WTC11 (cell line): ENCODE data around the gene POU2F3. TPM values are rescaled to one million over a fixed set of nuclear protein-coding genes. Genes with fewer than 3 reads are reported as not detected.

Experiments
- ATAC-seq: fragments of 200-7000 bp; cut with Tn5 transposase; 2 replicates; pipeline ENCODE4 v1.10.0; 2021; ENCODE audit warnings: mild to moderate bottlenecking, moderate library complexity
- CTCF ChIA-PET: fragments of 300-600 bp; sonication (Branson Sonifier 250); formaldehyde crosslinking; loops from one replicate; lab custom pipeline; 2021; ENCODE audit warnings: antibody characterized with exemption; lab: Charles Lee
- POLR2A ChIA-PET: fragments of 350-600 bp; sonication (Branson Sonifier 250); formaldehyde crosslinking; loops from one replicate; lab custom pipeline; 2021; ENCODE audit warnings: antibody characterized with exemption; lab: Charles Lee
- DNase-seq: peaks from one replicate; pipeline ENCODE4 v3.0.0; 2021; ENCODE audit warnings: low spot score
- H3K27ac Mint-ChIP-seq: 2 replicates; pipeline ENCODE4 v1.8.0; 2021; ENCODE audit warnings: mixed read lengths
- H3K27me3 Mint-ChIP-seq: 2 replicates; pipeline ENCODE4 v1.8.0; 2021; ENCODE audit warnings: low read depth, mild to moderate bottlenecking, moderate library complexity, mixed read lengths
- H3K36me3 Mint-ChIP-seq: 2 replicates; pipeline ENCODE4 v1.8.0; 2021; ENCODE audit warnings: mixed read lengths
- H3K4me1 Mint-ChIP-seq: 2 replicates; pipeline ENCODE4 v1.8.0; 2022; ENCODE audit warnings: mixed read lengths
- H3K4me3 Mint-ChIP-seq: 2 replicates; pipeline ENCODE4 v1.8.0; 2021; ENCODE audit warnings: mild to moderate bottlenecking, moderate library complexity, mixed read lengths
- H3K9me3 Mint-ChIP-seq: 2 replicates; pipeline ENCODE4 v1.8.0; 2021; ENCODE audit warnings: mixed read lengths
- JUN ChIP-seq: sonication (generic); formaldehyde crosslinking; IDR thresholded peaks from 2 replicates; pipeline ENCODE4 v1.8.0; 2023; ENCODE audit warnings: mild to moderate bottlenecking, missing genetic modification reagents
- KAT7 ChIP-seq: sonication (generic); formaldehyde crosslinking; IDR thresholded peaks from 2 replicates; pipeline ENCODE4 v1.8.1; 2023; ENCODE audit warnings: missing genetic modification reagents, mild to moderate bottlenecking, borderline replicate concordance
- SOX15 ChIP-seq: fragments of 250-450 bp; sonication (Bioruptor Pico); IDR thresholded peaks from 2 replicates; pipeline ENCODE4 v1.9.0; 2021; ENCODE audit warnings: mild to moderate bottlenecking
- ZNF121 ChIP-seq: sonication (generic); formaldehyde crosslinking; IDR thresholded peaks from 2 replicates; pipeline ENCODE4 v1.8.0; 2023; ENCODE audit warnings: missing genetic modification reagents
- ZNF219 ChIP-seq: sonication (generic); formaldehyde crosslinking; IDR thresholded peaks from 2 replicates; pipeline ENCODE4 v1.8.0; 2023; ENCODE audit warnings: missing genetic modification reagents, mild to moderate bottlenecking, borderline replicate concordance
- ZNF416 ChIP-seq: fragments of 250-450 bp; sonication (Bioruptor Pico); IDR thresholded peaks from 2 replicates; pipeline ENCODE4 v1.9.0; 2021; ENCODE audit warnings: mild to moderate bottlenecking, inconsistent platforms
- ZNF671 ChIP-seq: fragments of 250-450 bp; sonication (Bioruptor Pico); IDR thresholded peaks from 2 replicates; pipeline ENCODE4 v1.8.0; 2021; ENCODE audit warnings: mild to moderate bottlenecking
- total RNA-seq: library from RNA; stranded (reverse); gene quantifications from 3 replicates; pipeline ENCODE4 v1.2.3, GENCODE V29; 2021
- TF ChIP-seq, protein P1 (sequence below): fragments of 250-450 bp; sonication (Bioruptor Pico); conservative IDR thresholded peaks from 2 replicates; pipeline ENCODE4 v1.9.0; 2021; ENCODE audit warnings: mild to moderate bottlenecking
- TF ChIP-seq, protein P2 (sequence below): sonication (generic); formaldehyde crosslinking; IDR thresholded peaks from 2 replicates; pipeline ENCODE4 v1.8.0; 2023; ENCODE audit warnings: mild to moderate bottlenecking, missing genetic modification reagents
- TF ChIP-seq, protein P3 (sequence below): sonication (generic); formaldehyde crosslinking; IDR thresholded peaks from 2 replicates; pipeline ENCODE4 v1.8.1; 2022; ENCODE audit warnings: mild to moderate bottlenecking, missing genetic modification reagents, moderate library complexity, borderline replicate concordance
- TF ChIP-seq, protein P4 (sequence below): sonication (generic); formaldehyde crosslinking; IDR thresholded peaks from 2 replicates; pipeline ENCODE4 v1.8.1; 2023; ENCODE audit warnings: mild to moderate bottlenecking, missing genetic modification reagents
- TF ChIP-seq, protein P5 (sequence below): sonication (generic); formaldehyde crosslinking; IDR thresholded peaks from 2 replicates; pipeline ENCODE4 v1.8.1; 2023; ENCODE audit warnings: mild to moderate bottlenecking, missing genetic modification reagents, moderate library complexity
- TF ChIP-seq, protein P6 (sequence below): sonication (generic); formaldehyde crosslinking; IDR thresholded peaks from 2 replicates; pipeline ENCODE4 v1.8.0; 2022; ENCODE audit warnings: mild to moderate bottlenecking, missing genetic modification reagents

Gene POU2F3
- total RNA-seq, 1 experiment from 2014 or later: 0.61 TPM

DNA sequence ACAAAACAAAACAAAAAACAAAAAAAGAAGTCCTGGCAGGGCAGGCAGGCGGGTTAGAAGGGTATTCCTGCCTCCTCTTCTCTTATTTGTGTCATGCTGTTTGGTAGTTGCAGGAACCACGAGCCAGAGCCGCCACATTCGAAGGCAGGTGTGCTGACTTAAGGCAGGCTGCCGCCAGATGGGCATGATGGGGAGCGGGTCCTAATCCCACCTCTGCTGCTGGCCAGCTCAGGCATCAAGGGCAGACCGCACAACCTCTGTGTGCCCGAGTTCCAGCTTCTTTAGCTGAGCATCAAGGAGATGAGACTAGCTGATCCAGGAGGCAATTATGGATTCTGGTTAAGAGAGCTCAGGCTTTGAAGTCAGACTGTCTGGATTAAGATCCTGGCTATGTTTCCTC is 17.0 kb upstream of the POU2F3 start (continued):
- TF ChIP-seq, protein P1, sequence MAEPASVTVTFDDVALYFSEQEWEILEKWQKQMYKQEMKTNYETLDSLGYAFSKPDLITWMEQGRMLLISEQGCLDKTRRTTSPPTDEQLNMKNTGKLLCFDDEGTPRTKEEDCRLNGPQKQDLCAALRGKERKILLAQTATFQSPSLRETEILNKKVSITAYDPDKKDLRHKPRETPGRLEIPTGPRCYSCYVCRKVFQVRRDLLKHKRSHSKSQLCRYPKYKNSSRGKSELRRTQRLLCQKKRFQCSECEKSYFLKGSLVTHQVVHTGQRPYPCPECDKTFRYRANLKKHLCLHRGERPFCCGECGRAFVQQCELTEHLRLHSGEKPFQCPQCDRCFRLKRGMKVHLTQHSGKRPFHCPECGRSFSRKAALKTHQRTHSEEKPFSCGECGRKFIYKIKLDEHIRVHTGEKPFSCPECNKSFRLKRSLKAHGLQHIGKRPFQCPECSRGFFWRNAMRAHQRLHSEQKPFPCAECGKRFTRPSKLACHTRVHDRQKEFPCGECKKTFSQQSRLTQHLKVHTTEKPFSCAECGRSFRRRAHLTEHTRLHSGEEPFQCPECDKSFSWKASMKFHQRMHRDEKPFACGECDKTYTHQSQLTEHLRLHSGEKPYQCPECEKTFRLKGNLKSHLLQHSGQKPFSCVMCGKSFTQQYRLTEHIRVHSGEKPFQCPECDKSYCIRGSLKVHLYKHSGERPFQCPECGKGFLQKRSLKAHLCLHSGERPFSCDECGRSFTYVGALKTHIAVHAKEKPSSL: no peak
- TF ChIP-seq ZNF219 (CRISPR knock-in tag) (no peak), SOX15 (CRISPR knock-in tag) (no peak)

DNA sequence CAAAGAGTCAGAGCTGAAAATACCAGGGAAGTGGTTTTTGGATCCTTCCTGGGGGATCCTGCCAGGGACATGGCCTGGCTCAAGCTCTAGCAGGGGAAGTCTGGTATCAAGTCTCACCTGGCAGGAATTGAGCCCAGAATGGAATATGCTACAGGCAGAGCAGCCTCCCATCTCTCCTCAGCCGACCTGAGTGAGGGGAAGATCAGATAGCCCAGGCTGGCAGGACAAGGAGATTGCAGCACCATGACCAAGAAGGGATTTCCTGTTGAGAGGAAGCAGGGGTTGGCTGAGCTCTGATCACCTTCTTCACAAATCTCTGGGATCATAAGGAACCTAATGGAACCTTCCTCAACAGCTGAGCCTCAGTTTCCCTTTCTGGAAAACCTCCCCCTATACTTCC is 16.1 kb upstream of the POU2F3 start:
- ChIA-PET CTCF (interaction anchor here (0.8 to 3.4 kb wide), 7 partner anchors 11 to 112 kb away, joined by 3 to 21 read pairs (median 7); partner anchors contain the start of gene POU2F3), POLR2A (no interaction called here)
- Mint-ChIP-seq H3K4me3 (no peak overlapping the region), H3K36me3 (no peaks in the 10 kb centered on the region), H3K4me1 (peaks cover 21% of the 10 kb centered on the region), H3K9me3 (no peaks in the 10 kb centered on the region), H3K27ac (no peak overlapping the region), H3K27me3 (peaks cover 24% of the 10 kb centered on the region)
- no peak for DNase-seq
- no peak for ATAC-seq
- no peak for TF ChIP-seq KAT7 (CRISPR knock-in tag)
- no peak for TF ChIP-seq ZNF416 (CRISPR knock-in tag)
- TF ChIP-seq, protein P2, sequence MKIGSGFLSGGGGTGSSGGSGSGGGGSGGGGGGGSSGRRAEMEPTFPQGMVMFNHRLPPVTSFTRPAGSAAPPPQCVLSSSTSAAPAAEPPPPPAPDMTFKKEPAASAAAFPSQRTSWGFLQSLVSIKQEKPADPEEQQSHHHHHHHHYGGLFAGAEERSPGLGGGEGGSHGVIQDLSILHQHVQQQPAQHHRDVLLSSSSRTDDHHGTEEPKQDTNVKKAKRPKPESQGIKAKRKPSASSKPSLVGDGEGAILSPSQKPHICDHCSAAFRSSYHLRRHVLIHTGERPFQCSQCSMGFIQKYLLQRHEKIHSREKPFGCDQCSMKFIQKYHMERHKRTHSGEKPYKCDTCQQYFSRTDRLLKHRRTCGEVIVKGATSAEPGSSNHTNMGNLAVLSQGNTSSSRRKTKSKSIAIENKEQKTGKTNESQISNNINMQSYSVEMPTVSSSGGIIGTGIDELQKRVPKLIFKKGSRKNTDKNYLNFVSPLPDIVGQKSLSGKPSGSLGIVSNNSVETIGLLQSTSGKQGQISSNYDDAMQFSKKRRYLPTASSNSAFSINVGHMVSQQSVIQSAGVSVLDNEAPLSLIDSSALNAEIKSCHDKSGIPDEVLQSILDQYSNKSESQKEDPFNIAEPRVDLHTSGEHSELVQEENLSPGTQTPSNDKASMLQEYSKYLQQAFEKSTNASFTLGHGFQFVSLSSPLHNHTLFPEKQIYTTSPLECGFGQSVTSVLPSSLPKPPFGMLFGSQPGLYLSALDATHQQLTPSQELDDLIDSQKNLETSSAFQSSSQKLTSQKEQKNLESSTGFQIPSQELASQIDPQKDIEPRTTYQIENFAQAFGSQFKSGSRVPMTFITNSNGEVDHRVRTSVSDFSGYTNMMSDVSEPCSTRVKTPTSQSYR: no peak
- TF ChIP-seq, protein P3, sequence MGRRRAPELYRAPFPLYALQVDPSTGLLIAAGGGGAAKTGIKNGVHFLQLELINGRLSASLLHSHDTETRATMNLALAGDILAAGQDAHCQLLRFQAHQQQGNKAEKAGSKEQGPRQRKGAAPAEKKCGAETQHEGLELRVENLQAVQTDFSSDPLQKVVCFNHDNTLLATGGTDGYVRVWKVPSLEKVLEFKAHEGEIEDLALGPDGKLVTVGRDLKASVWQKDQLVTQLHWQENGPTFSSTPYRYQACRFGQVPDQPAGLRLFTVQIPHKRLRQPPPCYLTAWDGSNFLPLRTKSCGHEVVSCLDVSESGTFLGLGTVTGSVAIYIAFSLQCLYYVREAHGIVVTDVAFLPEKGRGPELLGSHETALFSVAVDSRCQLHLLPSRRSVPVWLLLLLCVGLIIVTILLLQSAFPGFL (CRISPR knock-in tag): no peak
- TF ChIP-seq ZNF671: no peak
- TF ChIP-seq, protein P4, sequence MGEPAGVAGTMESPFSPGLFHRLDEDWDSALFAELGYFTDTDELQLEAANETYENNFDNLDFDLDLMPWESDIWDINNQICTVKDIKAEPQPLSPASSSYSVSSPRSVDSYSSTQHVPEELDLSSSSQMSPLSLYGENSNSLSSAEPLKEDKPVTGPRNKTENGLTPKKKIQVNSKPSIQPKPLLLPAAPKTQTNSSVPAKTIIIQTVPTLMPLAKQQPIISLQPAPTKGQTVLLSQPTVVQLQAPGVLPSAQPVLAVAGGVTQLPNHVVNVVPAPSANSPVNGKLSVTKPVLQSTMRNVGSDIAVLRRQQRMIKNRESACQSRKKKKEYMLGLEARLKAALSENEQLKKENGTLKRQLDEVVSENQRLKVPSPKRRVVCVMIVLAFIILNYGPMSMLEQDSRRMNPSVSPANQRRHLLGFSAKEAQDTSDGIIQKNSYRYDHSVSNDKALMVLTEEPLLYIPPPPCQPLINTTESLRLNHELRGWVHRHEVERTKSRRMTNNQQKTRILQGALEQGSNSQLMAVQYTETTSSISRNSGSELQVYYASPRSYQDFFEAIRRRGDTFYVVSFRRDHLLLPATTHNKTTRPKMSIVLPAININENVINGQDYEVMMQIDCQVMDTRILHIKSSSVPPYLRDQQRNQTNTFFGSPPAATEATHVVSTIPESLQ: no peak
- no peak for TF ChIP-seq ZNF121 (CRISPR knock-in tag)
- TF ChIP-seq, protein P5, sequence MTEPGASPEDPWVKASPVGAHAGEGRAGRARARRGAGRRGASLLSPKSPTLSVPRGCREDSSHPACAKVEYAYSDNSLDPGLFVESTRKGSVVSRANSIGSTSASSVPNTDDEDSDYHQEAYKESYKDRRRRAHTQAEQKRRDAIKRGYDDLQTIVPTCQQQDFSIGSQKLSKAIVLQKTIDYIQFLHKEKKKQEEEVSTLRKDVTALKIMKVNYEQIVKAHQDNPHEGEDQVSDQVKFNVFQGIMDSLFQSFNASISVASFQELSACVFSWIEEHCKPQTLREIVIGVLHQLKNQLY (CRISPR knock-in tag): no peak
- TF ChIP-seq, protein P6, sequence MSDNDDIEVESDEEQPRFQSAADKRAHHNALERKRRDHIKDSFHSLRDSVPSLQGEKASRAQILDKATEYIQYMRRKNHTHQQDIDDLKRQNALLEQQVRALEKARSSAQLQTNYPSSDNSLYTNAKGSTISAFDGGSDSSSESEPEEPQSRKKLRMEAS (CRISPR knock-in tag): no peak
- TF ChIP-seq JUN: no peak
- TF ChIP-seq, protein P1: no peak
